Ishikawa (cell line): Measurements from ENCODE around the gene CACNA2D3.

Source experiments
- CEBPB ChIP-seq: IDR thresholded peaks from 2 replicates; pipeline ENCODE4 v1.6.1; 2012
- CREB1 ChIP-seq: IDR thresholded peaks from 2 replicates; pipeline ENCODE4 v1.6.1; 2012; ENCODE audit warnings: low read depth
- EGR1 ChIP-seq: IDR thresholded peaks from 2 replicates; pipeline ENCODE4 v1.6.1; 2012
- EP300 ChIP-seq: IDR thresholded peaks from 2 replicates; pipeline ENCODE4 v1.6.1; 2012; ENCODE audit warnings: borderline replicate concordance
- NFIC ChIP-seq: IDR thresholded peaks from 2 replicates; pipeline ENCODE4 v1.6.1; 2012
- RAD21 ChIP-seq: IDR thresholded peaks from 2 replicates; pipeline ENCODE4 v1.6.1; 2012; ENCODE audit warnings: low read depth
- TAF1 ChIP-seq: IDR thresholded peaks from 2 replicates; pipeline ENCODE4 v1.6.1; 2012; ENCODE audit warnings: low read depth, mild to moderate bottlenecking
- TCF12 ChIP-seq: IDR thresholded peaks from 2 replicates; pipeline ENCODE4 v1.6.1; 2012; ENCODE audit warnings: low read depth
- TEAD4 ChIP-seq: IDR thresholded peaks from 2 replicates; pipeline ENCODE4 v1.6.1; 2012
- YY1 ChIP-seq: IDR thresholded peaks from 2 replicates; pipeline ENCODE4 v1.6.1; 2012; ENCODE audit warnings: low read depth
- ZBTB7A ChIP-seq: IDR thresholded peaks from 2 replicates; pipeline ENCODE4 v1.6.1; 2012; ENCODE audit warnings: low read depth
- TF ChIP-seq, protein P1 (sequence below): IDR thresholded peaks from 2 replicates; pipeline ENCODE4 v1.6.1; 2012; ENCODE audit warnings: low read depth, mild to moderate bottlenecking
- TF ChIP-seq, protein P2 (sequence below): IDR thresholded peaks from 2 replicates; pipeline ENCODE4 v1.6.1; 2012
- TF ChIP-seq, protein P3 (sequence below): IDR thresholded peaks from 2 replicates; pipeline ENCODE4 v1.6.1; 2012

DNA sequence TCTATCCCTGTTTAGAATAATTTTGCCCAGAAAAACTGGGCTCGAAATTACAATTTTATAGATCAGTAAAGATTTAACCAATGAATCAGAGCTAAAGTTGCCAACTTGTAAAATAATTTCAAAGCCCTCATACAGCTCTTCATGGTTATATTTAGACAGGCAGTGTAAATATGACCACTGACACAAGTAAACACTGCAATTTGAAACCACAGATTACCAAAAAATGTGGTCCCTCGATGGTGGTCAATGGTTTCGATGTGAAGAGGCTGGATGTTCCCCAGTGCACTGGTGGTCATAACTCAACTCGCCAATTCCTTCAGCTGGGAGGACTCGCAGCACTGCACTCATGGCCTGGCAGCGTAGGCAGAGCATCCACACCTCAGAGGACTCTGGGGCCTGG lies 776.9 kb downstream of the CACNA2D3 start:
- TF ChIP-seq CEBPB (no peak), CREB1 (no peak), EP300 (no peak), NFIC (no peak), RAD21 (no peak), TAF1 (no peak), YY1 (no peak), TCF12 (no peak), TEAD4 (no peak), EGR1 (no peak), ZBTB7A (no peak)
- TF ChIP-seq, protein P1, sequence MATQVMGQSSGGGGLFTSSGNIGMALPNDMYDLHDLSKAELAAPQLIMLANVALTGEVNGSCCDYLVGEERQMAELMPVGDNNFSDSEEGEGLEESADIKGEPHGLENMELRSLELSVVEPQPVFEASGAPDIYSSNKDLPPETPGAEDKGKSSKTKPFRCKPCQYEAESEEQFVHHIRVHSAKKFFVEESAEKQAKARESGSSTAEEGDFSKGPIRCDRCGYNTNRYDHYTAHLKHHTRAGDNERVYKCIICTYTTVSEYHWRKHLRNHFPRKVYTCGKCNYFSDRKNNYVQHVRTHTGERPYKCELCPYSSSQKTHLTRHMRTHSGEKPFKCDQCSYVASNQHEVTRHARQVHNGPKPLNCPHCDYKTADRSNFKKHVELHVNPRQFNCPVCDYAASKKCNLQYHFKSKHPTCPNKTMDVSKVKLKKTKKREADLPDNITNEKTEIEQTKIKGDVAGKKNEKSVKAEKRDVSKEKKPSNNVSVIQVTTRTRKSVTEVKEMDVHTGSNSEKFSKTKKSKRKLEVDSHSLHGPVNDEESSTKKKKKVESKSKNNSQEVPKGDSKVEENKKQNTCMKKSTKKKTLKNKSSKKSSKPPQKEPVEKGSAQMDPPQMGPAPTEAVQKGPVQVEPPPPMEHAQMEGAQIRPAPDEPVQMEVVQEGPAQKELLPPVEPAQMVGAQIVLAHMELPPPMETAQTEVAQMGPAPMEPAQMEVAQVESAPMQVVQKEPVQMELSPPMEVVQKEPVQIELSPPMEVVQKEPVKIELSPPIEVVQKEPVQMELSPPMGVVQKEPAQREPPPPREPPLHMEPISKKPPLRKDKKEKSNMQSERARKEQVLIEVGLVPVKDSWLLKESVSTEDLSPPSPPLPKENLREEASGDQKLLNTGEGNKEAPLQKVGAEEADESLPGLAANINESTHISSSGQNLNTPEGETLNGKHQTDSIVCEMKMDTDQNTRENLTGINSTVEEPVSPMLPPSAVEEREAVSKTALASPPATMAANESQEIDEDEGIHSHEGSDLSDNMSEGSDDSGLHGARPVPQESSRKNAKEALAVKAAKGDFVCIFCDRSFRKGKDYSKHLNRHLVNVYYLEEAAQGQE, result no peak
- TF ChIP-seq, protein P2, sequence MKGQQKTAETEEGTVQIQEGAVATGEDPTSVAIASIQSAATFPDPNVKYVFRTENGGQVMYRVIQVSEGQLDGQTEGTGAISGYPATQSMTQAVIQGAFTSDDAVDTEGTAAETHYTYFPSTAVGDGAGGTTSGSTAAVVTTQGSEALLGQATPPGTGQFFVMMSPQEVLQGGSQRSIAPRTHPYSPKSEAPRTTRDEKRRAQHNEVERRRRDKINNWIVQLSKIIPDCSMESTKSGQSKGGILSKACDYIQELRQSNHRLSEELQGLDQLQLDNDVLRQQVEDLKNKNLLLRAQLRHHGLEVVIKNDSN, result no peak
- TF ChIP-seq, protein P3, sequence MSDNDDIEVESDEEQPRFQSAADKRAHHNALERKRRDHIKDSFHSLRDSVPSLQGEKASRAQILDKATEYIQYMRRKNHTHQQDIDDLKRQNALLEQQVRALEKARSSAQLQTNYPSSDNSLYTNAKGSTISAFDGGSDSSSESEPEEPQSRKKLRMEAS, result no peak
